Measurements from ENCODE around the gene TPTE.
"Not testable (repeated sequence)": the region's sequence is repeated elsewhere in the genome, so short reads cannot be mapped to it uniquely, and the experiment has no call there.

DNA sequence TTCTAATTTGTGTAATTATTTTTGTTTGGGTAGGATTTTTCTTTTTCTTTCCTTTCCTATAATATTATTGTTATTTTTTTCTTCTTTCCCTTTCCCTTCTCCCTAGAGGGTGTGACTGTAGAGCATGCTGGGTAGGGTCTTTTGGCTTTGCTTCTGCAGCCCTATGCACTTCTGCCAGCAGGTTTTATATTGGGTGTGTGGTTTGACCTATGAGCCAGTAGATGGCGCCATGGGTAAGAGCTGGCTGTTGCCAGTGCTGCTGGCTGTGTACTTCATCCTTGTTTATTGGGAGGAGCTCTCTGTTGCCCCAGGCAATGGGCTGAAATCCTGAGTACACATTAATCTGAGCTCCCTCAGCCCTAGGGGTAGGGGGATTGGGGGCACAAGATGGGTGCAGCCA is 67.7 kb downstream of the TPTE start:
- not testable (repeated sequence) for TF ChIP-seq POLR2A (IDR thresholded peaks at IDR 0.05)
- TF ChIP-seq, protein P1, sequence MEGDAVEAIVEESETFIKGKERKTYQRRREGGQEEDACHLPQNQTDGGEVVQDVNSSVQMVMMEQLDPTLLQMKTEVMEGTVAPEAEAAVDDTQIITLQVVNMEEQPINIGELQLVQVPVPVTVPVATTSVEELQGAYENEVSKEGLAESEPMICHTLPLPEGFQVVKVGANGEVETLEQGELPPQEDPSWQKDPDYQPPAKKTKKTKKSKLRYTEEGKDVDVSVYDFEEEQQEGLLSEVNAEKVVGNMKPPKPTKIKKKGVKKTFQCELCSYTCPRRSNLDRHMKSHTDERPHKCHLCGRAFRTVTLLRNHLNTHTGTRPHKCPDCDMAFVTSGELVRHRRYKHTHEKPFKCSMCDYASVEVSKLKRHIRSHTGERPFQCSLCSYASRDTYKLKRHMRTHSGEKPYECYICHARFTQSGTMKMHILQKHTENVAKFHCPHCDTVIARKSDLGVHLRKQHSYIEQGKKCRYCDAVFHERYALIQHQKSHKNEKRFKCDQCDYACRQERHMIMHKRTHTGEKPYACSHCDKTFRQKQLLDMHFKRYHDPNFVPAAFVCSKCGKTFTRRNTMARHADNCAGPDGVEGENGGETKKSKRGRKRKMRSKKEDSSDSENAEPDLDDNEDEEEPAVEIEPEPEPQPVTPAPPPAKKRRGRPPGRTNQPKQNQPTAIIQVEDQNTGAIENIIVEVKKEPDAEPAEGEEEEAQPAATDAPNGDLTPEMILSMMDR (IDR thresholded peaks at IDR 0.05) = not testable (repeated sequence)

All from esophagus squamous epithelium (tissue), 4 donors.